ENCODE measurements around the gene TNRC6B.

TNRC6B gene

GRCh38 chr22:40325315-40325714 is 147.6 kb downstream of the TNRC6B start:
- Histone ChIP-seq H3K27me3 (ENCODE audit: control insufficient read depth in 5 of 5, insufficient read depth in 4 of 5, low read length in 5 of 5) (no peaks in the 10 kb centered on the region), H3K27ac (ENCODE audit: low read depth, low read length) (no peak overlapping the region), H3K4me1 (ENCODE audit: control insufficient read depth in 5 of 5, insufficient read depth in 5 of 5, low read length in 5 of 5) (peaks cover 0 to 28% (median 3%) of the 10 kb centered on the region in 5 donors), H3K4me3 (ENCODE audit: low read depth in 1 of 5, low read length in 5 of 5) (no peak overlapping the region), H3K9me3 (ENCODE audit: control insufficient read depth in 5 of 5, low read length in 5 of 5) (no peaks in the 10 kb centered on the region), H3K36me3 (ENCODE audit: control insufficient read depth in 5 of 5, insufficient read depth in 5 of 5, low read length in 5 of 5) (peaks cover 17 to 54% (median 40%) of the 10 kb centered on the region in 5 donors), H3K9ac (ENCODE audit: low read length in 5 of 5) (no peak overlapping the region)

DNA sequence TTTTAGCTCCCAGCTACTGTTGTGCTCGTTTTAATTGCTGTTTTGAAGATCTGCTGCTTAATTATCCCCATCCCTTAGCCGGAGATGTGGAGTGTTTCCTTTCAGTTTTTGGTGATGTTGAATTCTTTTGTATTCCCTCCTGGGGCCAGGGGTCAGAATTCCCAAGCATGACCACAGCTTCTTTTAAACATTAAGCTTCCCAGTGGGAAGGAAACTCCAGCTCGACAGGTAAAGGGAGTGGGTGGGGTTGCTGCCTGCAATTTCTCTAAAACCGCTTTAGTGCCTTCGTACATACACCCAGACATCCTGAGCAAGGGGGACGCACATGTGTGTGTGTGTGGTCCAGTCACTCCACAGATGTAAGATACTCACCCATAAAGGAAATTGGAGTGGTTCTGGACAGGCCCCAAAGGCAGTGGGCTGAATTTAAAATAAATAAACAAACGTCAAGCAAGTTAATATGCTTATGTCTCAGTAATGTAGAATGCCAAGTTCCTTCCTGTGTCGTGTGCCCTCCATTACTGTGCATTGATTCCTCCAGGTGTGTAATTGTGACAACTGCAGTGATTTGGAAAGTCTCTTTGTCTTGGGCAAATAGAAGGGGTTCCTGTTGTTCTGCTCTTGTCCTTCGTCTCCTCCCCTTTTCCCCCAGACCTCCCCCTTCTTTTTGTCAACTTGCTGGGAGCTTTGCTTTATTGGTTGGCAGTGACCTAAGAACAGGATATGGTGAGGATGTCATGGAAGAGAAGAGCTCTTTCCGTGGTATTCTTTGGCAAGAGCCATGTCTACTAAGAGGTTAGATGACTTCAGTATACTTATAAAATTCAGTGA is 149.4 kb downstream of the TNRC6B start:
- Histone ChIP-seq H3K9me3 (ENCODE audit: control insufficient read depth in 5 of 5, low read length in 5 of 5) (no peaks in the 10 kb centered on the region), H3K4me1 (ENCODE audit: control insufficient read depth in 5 of 5, insufficient read depth in 5 of 5, low read length in 5 of 5) (peaks cover 0 to 35% (median 3%) of the 10 kb centered on the region in 5 donors), H3K27me3 (ENCODE audit: control insufficient read depth in 5 of 5, insufficient read depth in 4 of 5, low read length in 5 of 5) (no peaks in the 10 kb centered on the region), H3K27ac (ENCODE audit: low read depth, low read length) (no peak overlapping the region), H3K36me3 (ENCODE audit: control insufficient read depth in 5 of 5, insufficient read depth in 5 of 5, low read length in 5 of 5) (peaks cover 12 to 39% (median 28%) of the 10 kb centered on the region in 5 donors), H3K9ac (ENCODE audit: low read length in 5 of 5) (peak overlapping the region in 1 of 5 donors; percentile 24), H3K4me3 (ENCODE audit: low read depth in 1 of 5, low read length in 5 of 5) (no peak overlapping the region)

DNA sequence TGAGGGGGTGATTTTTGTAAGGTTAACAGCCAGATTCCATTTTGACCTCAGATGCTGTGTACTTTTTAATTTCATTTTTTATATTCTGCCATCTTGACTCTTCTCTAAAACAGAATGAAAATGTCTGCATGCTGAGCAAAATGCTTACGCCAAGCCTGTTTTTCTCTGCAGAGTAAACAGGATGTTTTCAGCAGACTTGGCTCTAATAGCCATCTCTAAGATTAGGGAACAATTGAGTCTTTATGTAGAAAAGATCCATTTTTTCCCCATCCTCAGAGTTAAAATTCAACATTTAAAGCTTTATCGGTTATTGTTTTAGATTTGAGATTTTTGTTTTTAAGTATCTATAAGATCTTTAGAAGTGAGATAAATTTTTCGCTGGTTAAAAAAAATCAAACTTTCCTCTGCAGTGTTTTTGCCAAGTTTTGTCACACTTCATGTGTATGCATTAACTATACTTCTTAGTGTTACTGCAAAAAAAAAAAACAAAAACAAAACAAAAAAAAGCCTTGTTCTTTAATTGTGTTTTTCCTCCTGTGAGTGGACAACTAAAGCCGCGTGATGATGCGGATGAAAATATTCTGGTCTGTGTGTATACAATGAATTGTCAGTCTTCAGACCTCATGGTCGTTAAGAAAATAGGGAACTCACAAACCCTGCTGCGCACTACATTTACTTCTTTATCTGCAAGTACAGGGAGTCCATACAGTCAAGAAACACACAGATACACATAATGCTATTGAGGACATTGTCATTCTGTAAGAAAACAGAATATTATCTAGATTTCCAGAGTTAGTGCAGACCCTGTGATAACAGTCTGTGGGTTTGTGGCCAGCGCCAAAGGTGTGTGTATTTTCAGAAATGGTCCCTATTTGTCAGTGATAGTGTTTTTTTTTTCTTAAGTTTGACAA is 151.1 kb downstream of the TNRC6B start:
- Histone ChIP-seq H3K27me3 (ENCODE audit: control insufficient read depth in 5 of 5, insufficient read depth in 4 of 5, low read length in 5 of 5) (no peaks in the 10 kb centered on the region), H3K36me3 (ENCODE audit: control insufficient read depth in 5 of 5, insufficient read depth in 5 of 5, low read length in 5 of 5) (peaks cover 6 to 33% (median 20%) of the 10 kb centered on the region in 5 donors), H3K9ac (ENCODE audit: low read length in 5 of 5) (no peak overlapping the region), H3K4me1 (ENCODE audit: control insufficient read depth in 5 of 5, insufficient read depth in 5 of 5, low read length in 5 of 5) (peaks cover 0 to 35% (median 3%) of the 10 kb centered on the region in 5 donors), H3K4me3 (ENCODE audit: low read depth in 1 of 5, low read length in 5 of 5) (no peak overlapping the region), H3K27ac (ENCODE audit: low read depth, low read length) (no peak overlapping the region), H3K9me3 (ENCODE audit: control insufficient read depth in 5 of 5, low read length in 5 of 5) (no peaks in the 10 kb centered on the region)

- Histone ChIP-seq H3K27me3 (ENCODE audit: control insufficient read depth in 5 of 5, insufficient read depth in 4 of 5, low read length in 5 of 5) (no peaks in the 10 kb centered on the region), H3K9me3 (ENCODE audit: control insufficient read depth in 5 of 5, low read length in 5 of 5) (no peaks in the 10 kb centered on the region), H3K27ac (ENCODE audit: low read depth, low read length) (no peak overlapping the region), H3K9ac (ENCODE audit: low read length in 5 of 5) (no peak overlapping the region), H3K4me3 (ENCODE audit: low read depth in 1 of 5, low read length in 5 of 5) (no peak overlapping the region), H3K36me3 (ENCODE audit: control insufficient read depth in 5 of 5, insufficient read depth in 5 of 5, low read length in 5 of 5) (peaks cover 6 to 32% (median 20%) of the 10 kb centered on the region in 5 donors), H3K4me1 (ENCODE audit: control insufficient read depth in 5 of 5, insufficient read depth in 5 of 5, low read length in 5 of 5) (peaks cover 0 to 35% (median 3%) of the 10 kb centered on the region in 5 donors)
Measured at GRCh38 chr22:40329466-40329865, 151.7 kb downstream of the TNRC6B start.

DNA sequence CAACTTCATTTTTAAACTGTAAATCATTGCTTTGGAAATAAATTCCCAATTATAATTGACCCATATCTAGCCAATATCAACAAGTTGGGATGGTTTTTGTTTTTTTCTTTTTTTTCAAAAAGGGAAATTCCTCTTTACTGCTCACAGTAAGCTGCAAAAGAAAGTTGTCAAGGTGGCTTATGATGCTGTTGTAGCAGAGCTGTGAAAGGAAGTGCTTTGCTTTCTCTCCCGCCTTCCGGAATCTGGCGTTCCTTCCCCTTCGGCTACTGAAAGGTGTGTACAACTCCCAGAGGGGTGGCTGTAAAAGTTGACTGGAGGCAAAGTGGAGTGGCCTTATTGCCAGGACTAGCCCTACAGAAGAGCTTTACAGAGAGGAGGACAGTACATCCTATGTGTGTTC is 152.4 kb downstream of the TNRC6B start:
- Histone ChIP-seq H3K4me1 (ENCODE audit: control insufficient read depth in 5 of 5, insufficient read depth in 5 of 5, low read length in 5 of 5) (peaks cover 0 to 35% (median 3%) of the 10 kb centered on the region in 5 donors), H3K27ac (ENCODE audit: low read depth, low read length) (no peak overlapping the region), H3K9me3 (ENCODE audit: control insufficient read depth in 5 of 5, low read length in 5 of 5) (no peaks in the 10 kb centered on the region), H3K36me3 (ENCODE audit: control insufficient read depth in 5 of 5, insufficient read depth in 5 of 5, low read length in 5 of 5) (peaks cover 5 to 29% (median 18%) of the 10 kb centered on the region in 5 donors), H3K9ac (ENCODE audit: low read length in 5 of 5) (no peak overlapping the region), H3K27me3 (ENCODE audit: control insufficient read depth in 5 of 5, insufficient read depth in 4 of 5, low read length in 5 of 5) (no peaks in the 10 kb centered on the region), H3K4me3 (ENCODE audit: low read depth in 1 of 5, low read length in 5 of 5) (no peak overlapping the region)

DNA sequence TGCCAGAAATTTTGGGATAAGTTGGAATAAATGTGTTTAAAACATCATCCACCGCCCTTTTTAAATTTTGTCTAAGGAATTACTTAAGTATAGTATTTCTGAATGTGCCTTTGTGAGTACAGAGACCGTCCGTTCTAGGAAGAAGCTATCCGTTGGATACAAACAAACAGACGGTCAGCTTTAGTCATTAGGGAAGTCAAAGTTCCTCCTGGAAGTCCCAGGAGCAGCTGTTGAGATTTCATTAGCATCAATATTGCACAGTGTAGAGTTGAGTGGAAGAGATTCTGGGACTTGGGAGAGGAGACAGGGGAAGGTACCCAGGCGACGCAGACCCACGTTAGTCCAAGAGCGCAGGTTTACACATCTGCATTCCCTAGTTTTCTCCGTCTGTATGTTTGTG is 152.9 kb downstream of the TNRC6B start:
- Histone ChIP-seq H3K36me3 (ENCODE audit: control insufficient read depth in 5 of 5, insufficient read depth in 5 of 5, low read length in 5 of 5) (peaks cover 3 to 23% (median 13%) of the 10 kb centered on the region in 5 donors), H3K4me3 (ENCODE audit: low read depth in 1 of 5, low read length in 5 of 5) (no peak overlapping the region), H3K27ac (ENCODE audit: low read depth, low read length) (no peak overlapping the region), H3K9ac (ENCODE audit: low read length in 5 of 5) (no peak overlapping the region), H3K4me1 (ENCODE audit: control insufficient read depth in 5 of 5, insufficient read depth in 5 of 5, low read length in 5 of 5) (peaks cover 0 to 35% (median 3%) of the 10 kb centered on the region in 5 donors), H3K27me3 (ENCODE audit: control insufficient read depth in 5 of 5, insufficient read depth in 4 of 5, low read length in 5 of 5) (no peaks in the 10 kb centered on the region), H3K9me3 (ENCODE audit: control insufficient read depth in 5 of 5, low read length in 5 of 5) (no peaks in the 10 kb centered on the region)

DNA sequence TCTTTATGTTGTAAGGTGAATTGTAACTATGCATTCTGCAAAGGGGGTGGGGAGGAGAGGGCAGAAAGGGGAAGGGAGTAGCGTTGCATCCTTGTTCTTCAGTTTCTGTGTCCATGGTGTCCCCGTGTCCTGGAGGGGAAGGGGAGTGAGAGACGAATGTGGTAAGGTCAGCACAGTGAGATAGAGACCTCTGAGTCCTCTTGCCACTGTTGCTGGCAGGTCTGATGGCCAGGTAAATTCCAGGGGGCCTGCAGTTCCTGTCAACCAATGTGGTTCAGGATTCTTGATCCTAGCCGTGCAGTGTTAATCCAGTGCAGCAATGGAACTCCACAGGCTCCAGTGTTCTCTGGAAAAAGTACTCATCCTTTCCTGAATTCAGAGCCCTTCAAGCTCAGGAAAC is 154.0 kb downstream of the TNRC6B start:
- Histone ChIP-seq H3K36me3 (ENCODE audit: control insufficient read depth in 5 of 5, insufficient read depth in 5 of 5, low read length in 5 of 5) (peaks cover 3 to 22% (median 12%) of the 10 kb centered on the region in 5 donors), H3K4me1 (ENCODE audit: control insufficient read depth in 5 of 5, insufficient read depth in 5 of 5, low read length in 5 of 5) (peaks cover 0 to 33% (median 3%) of the 10 kb centered on the region in 5 donors), H3K27ac (ENCODE audit: low read depth, low read length) (no peak overlapping the region), H3K9me3 (ENCODE audit: control insufficient read depth in 5 of 5, low read length in 5 of 5) (no peaks in the 10 kb centered on the region), H3K4me3 (ENCODE audit: low read depth in 1 of 5, low read length in 5 of 5) (no peak overlapping the region), H3K9ac (ENCODE audit: low read length in 5 of 5) (no peak overlapping the region), H3K27me3 (ENCODE audit: control insufficient read depth in 5 of 5, insufficient read depth in 4 of 5, low read length in 5 of 5) (no peaks in the 10 kb centered on the region)

- Histone ChIP-seq H3K9me3 (ENCODE audit: control insufficient read depth in 5 of 5, low read length in 5 of 5) (no peaks in the 10 kb centered on the region), H3K9ac (ENCODE audit: low read length in 5 of 5) (no peak overlapping the region), H3K4me1 (ENCODE audit: control insufficient read depth in 5 of 5, insufficient read depth in 5 of 5, low read length in 5 of 5) (peaks cover 0 to 27% (median under 1%) of the 10 kb centered on the region in 5 donors), H3K27me3 (ENCODE audit: control insufficient read depth in 5 of 5, insufficient read depth in 4 of 5, low read length in 5 of 5) (no peaks in the 10 kb centered on the region), H3K4me3 (ENCODE audit: low read depth in 1 of 5, low read length in 5 of 5) (no peak overlapping the region), H3K36me3 (ENCODE audit: control insufficient read depth in 5 of 5, insufficient read depth in 5 of 5, low read length in 5 of 5) (peaks cover 2 to 17% (median 12%) of the 10 kb centered on the region in 5 donors), H3K27ac (ENCODE audit: low read depth, low read length) (no peak overlapping the region)
Measured at GRCh38 chr22:40332319-40332781, 154.6 kb downstream of the TNRC6B start.

GRCh38 chr22:40334060-40334459 is 156.3 kb downstream of the TNRC6B start:
- no peaks in the 10 kb centered on the region for H3K9me3 ChIP-seq (ENCODE audit: control insufficient read depth in 5 of 5, low read length in 5 of 5)
- no peak overlapping the region for H3K9ac ChIP-seq (ENCODE audit: low read length in 5 of 5)
- H3K27me3 ChIP-seq (ENCODE audit: control insufficient read depth in 5 of 5, insufficient read depth in 4 of 5, low read length in 5 of 5) = no peaks in the 10 kb centered on the region
- H3K36me3 ChIP-seq (ENCODE audit: control insufficient read depth in 5 of 5, insufficient read depth in 5 of 5, low read length in 5 of 5) = peaks cover 0 to 14% (median 12%) of the 10 kb centered on the region in 5 donors
- peaks cover 0 to 16% (median 0%) of the 10 kb centered on the region in 5 donors for H3K4me1 ChIP-seq (ENCODE audit: control insufficient read depth in 5 of 5, insufficient read depth in 5 of 5, low read length in 5 of 5)
- no peak overlapping the region for H3K27ac ChIP-seq (ENCODE audit: low read depth, low read length)
- H3K4me3 ChIP-seq (ENCODE audit: low read depth in 1 of 5, low read length in 5 of 5) = no peak overlapping the region

Measured in subcutaneous abdominal adipose tissue (tissue), 5 donors.